DMS 273 (cell line): ENCODE measurements around the gene IDH1.
"Not testable (repeated sequence)": the region's sequence is repeated elsewhere in the genome, so short reads cannot be mapped to it uniquely, and the experiment has no call there.

Source experiments
- DNase-seq: peaks from one replicate; lab custom pipeline; 2025; ENCODE audit not compliant: unreplicated experiment; lab: John Stamatoyannopoulos, UW

IDH1 gene

DNA sequence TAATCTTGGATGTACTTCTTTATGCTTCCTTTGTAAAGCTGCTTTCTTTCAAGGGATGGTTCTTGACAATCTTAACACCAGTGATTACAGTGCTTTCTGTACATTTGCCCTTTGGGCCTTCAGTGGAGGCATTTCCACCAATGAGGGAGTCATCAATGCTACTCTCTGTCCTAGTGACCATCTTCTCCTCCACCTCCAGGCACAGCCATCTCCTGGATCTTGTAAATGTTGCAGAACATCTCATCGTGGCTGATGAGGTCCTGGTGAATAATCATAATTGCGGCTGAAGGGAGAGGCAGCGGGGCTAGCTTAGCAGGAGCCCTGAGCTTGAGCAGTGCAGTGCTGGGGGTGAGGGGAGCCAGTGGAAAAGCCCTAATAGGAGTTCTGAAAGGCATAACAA, 32.5 kb downstream of the IDH1 start:
- DNase-seq, result no peak

DNA sequence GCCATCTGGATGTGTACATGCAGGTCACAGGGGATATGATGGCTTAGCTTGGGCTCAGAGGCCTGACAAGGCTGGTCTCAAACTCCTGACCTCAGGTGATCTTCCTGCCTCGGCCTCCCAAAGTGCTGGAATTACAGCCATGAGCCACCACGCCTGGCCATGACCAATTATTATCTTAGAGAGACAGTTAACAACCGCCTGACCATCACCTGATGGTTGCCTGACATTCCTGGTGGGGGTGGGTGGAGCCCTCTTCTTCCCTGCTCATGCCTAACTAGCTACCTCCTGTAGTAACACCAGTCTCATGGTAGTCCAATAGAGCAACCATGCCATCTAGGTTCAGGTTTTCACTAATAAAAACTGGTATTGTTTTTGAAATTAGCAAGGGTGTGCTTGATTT, 33.0 kb downstream of the IDH1 start:
- not testable (repeated sequence) for DNase-seq

DNA sequence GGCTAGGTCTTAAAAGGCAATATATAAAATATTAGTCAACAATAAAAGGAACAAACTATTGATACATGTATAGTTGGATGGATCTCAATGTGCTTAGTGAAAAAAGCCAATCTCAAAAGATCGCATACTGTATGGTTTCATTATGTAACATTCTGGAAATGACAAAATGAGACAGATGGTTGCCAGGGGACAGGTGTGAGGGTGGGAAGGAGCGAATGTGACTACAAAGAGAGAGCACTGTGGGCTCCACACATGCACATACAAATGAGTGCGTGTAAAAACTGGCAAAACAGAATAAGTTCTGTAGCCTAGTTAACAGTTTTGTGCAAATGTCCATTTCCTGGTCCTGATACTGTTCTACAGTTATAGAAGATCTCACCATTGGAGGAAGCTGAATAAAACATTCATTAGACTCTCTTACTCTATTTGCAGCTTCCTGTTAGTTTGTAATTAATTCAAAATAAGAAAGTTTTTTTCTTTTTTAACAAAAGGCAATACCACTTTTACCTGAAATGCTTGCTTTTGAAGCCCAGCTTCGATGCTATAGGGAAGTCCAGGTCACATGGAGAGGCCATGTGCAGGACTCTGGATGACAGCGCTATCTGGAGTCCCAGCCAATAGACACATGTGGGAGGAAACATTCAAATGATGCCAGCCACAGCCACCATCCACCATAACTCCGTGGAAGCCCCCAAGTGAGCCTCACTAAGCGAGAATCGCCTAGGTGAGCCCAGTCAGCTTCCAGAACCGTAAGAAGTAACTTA, 44.0 kb downstream of the IDH1 start:
- DNase-seq, result no peak

DNA sequence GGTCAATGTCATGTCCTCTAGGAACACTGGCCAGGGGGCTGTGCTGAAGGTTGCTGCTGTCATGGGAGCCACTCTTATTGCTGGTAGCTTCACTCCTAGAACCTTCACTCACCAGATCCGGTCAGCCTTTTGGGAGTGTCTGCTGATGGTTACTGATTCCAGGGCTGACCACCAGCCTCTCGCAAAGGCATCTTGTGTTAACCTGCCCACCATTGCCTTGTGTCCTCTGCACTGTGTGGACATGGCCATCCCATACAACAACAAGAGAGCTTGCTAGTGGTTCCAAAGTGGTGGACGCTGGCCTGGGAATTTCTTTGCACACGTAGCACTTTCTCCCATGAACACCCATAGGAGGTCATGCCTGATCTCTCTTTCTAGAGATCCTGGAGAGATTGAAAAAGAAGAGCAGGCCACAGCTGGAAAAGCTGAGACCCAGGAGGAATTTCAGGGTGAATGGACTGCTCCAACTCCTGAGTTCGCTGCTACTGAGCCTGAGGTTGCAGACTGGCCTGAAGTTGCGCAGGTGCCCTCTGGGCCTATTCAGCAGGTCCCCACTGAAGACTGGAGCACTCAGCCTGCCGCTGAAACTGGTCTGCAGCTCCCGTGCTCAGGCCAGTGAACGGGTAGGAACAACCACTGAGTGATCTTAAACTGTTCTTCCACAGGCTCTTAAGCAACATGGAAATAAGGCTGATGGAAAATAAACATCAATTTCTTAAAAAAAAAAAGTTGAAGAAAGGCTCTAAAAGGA, 46.4 kb downstream of the IDH1 start:
- no peak for DNase-seq

DNA sequence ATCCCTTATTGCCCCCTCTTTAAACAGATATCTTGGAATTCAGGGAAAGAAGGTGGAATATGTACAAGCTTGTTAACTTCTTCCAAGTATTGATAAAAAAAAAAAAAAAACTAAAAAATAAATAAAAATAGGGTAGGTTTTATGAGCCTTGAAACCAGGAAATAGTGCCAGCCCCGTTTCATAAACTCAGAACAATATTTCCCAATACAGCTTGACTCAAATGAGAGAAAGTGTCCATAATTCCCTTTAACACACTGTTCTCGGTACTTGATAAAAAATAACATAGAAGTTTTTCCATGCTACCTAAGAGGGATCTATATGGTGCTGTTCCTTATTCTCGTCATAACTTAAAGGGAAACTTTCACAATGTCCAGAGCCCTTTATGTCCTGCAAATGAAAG, 47.1 kb downstream of the IDH1 start:
- no peak for DNase-seq

DNA sequence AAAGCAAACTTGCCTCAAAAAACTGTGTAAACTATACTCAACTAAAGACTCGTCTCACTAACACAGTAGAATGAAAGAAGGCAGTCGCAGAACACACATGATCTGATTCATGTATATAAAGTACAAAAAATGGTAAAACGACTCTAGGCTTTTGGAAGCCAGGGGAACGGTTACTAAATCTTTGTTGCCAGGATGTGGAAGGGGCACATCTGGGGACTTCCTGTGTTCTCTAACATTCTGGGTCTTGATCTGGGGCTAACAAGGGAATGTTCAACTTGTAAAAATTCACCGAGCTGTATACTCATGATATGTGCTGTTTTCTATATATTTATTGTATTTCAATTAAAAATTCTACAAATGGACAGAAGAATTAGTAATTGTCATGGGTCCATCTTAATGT, 50.7 kb downstream of the IDH1 start:
- DNase-seq, result no peak

DNA sequence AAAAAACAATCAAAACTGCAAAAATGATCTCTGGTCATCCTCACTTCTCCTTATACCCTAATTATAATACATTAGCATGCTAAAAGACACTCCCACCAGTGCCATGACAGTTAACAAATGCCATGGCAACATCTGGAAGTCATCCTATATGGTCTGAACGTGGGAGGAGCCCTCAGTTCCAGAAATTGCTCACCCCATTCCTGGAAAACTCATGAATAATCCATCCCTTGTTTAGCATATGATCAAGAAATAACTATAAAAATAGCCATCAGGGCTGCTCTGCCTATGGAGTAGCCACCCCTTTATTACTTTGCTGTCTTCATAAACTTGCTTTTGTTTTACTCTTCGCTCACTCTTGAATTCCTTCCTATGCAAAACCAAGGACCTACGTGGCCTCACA, 59.3 kb downstream of the IDH1 start:
- DNase-seq, result no peak

DNA sequence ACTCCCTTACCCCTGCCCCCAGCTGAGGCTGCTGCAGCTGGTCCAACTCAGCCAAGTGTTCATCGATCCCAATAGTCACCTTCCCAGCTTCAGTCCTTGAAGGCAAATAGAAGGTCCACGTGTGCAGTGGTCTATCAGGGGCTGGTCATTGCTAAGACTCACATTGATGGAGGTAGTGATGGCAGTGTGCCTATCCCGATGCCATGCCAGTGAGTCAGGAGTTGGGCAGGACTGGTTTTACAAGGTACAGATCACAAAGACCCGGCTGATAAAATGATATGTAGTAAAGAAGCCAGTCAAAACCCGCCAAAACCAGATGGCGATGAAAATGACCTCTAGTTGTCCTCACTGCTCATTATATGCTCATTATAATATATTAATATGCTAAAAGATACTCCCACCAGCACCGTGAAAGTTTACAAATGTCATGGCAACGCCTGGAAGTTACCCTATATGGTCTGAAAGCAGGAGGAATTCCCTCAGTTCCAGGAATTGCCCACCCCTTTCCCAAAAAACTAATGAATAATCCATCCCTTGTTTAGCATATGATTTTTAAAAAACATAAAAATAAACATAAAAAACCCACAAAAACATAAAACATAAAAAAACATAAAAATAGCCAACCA, 62.1 kb downstream of the IDH1 start:
- no peak for DNase-seq

DNA sequence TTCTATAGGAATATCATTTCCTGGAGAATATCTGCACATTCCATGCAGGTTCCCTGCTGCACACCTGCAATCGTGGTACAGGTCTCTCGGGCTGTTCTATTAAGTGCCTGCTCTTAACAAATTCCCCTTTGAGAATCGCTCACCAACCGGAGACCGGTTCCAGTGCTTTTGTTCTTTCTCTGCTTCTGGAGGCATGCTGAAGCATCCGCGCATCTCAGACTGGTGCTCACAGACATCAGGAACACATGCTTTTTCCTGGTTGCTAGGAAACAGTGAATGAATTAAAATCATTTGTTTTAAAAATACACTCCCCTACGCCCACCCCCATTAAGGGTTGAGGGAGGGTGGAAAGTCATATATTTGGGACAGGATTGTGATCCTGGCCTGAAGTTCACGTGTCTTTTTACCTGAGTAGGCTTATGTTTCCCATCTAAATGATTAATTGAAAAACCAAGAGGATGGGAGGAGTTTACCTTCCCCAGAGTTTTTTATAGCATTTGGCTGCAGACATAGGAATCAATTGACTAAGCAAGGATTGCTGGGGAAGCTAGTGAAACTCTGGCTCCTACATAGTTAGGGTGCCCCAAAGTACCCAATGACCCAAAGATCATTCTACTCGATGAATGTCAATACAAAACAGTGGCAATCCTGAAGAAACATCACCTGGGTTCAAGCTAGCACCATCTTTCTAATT, 64.9 kb downstream of the IDH1 start, which contains the start of gene C2orf80:
Gene C2orf80 (minus strand): TSS at position 221 of the 694 bp plus-strand sequence. CDS start 3,044 bp downstream, outside the sequence.
- no peak for DNase-seq

DNA sequence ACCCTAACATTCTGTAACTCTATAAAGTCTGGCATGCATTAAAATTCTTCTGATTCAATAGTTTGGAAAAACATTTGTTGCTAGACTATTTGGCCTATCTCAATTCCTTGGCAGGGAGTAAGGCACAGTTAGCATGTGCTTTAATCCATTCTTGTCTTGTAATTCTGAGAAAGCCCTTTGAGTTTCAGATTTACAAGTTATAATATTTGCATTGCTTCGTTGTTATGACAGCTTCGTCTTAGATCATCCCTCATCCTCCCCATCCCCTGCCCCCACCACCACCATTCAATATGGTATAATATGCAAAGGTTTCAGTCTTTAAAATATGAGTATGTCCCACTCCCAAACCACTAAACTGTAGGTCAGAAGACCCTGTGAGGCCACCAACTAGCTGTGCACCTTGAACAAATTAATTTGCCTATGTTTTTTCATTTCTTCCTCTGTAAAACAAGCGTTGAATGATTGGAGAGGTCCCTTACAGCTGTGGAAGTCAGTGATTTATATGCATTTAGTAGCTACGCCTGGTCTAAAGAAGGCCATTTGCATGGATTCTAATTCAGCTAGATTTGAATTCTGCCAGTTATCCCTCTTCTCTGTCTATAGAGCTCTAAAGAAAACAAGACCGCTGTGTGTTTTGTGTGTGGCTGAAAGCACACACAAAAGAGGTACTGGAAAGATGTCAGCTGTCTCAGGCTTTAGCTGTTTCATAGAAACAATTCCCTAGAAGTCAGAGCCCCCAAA, 65.6 kb downstream of the IDH1 start:
- no peak for DNase-seq

DNA sequence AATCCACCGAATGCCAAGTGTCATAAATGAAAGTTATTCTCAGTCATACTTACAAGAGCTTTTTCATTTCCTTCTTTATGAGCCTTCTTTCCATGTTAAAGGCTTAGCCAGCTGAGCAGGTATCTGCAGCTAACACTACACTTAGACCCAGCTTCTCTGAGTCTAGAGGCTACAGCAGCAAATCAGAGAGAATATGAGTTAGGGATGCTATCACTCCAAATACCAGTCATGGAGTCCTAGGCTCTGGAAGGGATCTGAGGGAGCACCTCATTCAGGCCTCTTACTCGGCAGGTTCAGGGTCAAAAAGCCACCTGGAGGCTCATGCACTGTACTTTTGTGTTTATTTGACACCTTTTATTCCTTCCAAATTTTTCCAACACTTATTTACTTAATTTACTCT, 68.0 kb downstream of the IDH1 start:
- DNase-seq, result no peak

DNA sequence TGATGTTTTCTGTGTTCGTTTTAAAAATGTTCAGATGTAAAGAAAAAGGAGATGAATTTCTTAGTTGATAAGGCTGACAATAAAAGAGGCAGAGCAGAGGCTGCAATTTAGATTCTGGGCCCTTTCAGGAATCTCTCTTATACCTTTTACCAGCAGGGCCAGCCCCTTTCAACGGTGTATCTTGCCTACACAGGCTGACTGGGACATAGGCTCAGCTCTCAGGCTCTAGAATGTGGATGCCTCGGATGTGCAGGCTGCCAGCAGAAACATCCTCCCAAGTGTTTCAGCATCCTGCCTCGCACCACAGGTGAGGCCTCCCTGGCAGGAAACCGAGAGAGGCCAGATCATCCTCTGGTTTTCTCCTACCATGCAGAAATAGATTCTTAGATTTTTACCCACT, 68.4 kb downstream of the IDH1 start:
- no peak for DNase-seq
